Left ventricle myocardium inferior (tissue), 1 donor: ENCODE measurements around the gene ASPHD1. TPM values are rescaled to one million over a fixed set of nuclear protein-coding genes. Genes with fewer than 3 reads are reported as not detected.
"Not testable (repeated sequence)": the region's sequence is repeated elsewhere in the genome, so short reads cannot be mapped to it uniquely, and the experiment has no call there.

Experiments
- DNase-seq: peaks from one replicate; pipeline ENCODE4 v3.0.0-alpha.2; 2020
- H3K27ac ChIP-seq: fragments of 200-600 bp; replicated peaks from 2 replicates; pipeline ENCODE4 v1.8.0; 2021
- H3K27me3 ChIP-seq: fragments of 200-600 bp; 2 replicates; pipeline ENCODE4 v1.8.0; 2021; ENCODE audit warnings: low read depth
- H3K36me3 ChIP-seq: fragments of 200-600 bp; 2 replicates; pipeline ENCODE4 v1.8.0; 2021
- H3K4me1 ChIP-seq: fragments of 200-600 bp; 2 replicates; pipeline ENCODE4 v1.8.0; 2021
- H3K4me3 ChIP-seq: fragments of 200-600 bp; 2 replicates; pipeline ENCODE4 v1.8.0; 2021; ENCODE audit warnings: mild to moderate bottlenecking, moderate library complexity
- H3K9me3 ChIP-seq: fragments of 200-600 bp; replicated peaks from 2 replicates; pipeline ENCODE4 v1.8.0; 2021
- CTCF ChIP-seq: fragments of 200-600 bp; IDR thresholded peaks from 2 replicates; pipeline ENCODE4 v1.8.0; 2021; ENCODE audit warnings: antibody characterized with exemption, mild to moderate bottlenecking, borderline replicate concordance
- intact Hi-C: fragments of 100-400 bp; cut with micrococcal nuclease; formaldehyde crosslinking; loops from one replicate; pipeline ENCODE4 v1.11.0; 2022
- total RNA-seq: library from RNA; stranded (reverse); fragmentation: NEBNext Ultra II Directional; extraction: Animal tissue kit (Norgen Biotek cat#: 25700); gene quantifications from one replicate; pipeline ENCODE4 v1.2.1, GENCODE V29; 2021
- donor health status: DM: no; HTN: yes; CAD: no; lungs with severe emphysema.

The ASPHD1 gene
- total RNA-seq, 1 donor from 2014 or later, result not detected

- Histone ChIP-seq H3K27me3 (peaks cover 56% of the 10 kb centered on the region), H3K4me1 (peaks cover 10% of the 10 kb centered on the region), H3K9me3 (no peaks in the 10 kb centered on the region), H3K36me3 (no peaks in the 10 kb centered on the region), H3K4me3 (no peak overlapping the region), H3K27ac (no peak overlapping the region)
- intact Hi-C loops, result no loop called here
- TF ChIP-seq CTCF, result no peak
- DNase-seq, result no peak
Observed at GRCh38 chr16:29881050-29881449, 19.2 kb upstream of the ASPHD1 start.

GRCh38 chr16:29883987-29884386, 16.3 kb upstream of the ASPHD1 start:
- Histone ChIP-seq H3K36me3 (no peaks in the 10 kb centered on the region), H3K27me3 (peaks cover 38% of the 10 kb centered on the region), H3K4me3 (no peak overlapping the region), H3K27ac (no peak overlapping the region), H3K4me1 (no peaks in the 10 kb centered on the region), H3K9me3 (no peaks in the 10 kb centered on the region)
- TF ChIP-seq CTCF, result no peak
- no peak for DNase-seq
- intact Hi-C loops, result no loop called here

- DNase-seq, H3K36me3 ChIP-seq, intact Hi-C loops, H3K4me3 ChIP-seq, H3K9me3 ChIP-seq, H3K4me1 ChIP-seq, H3K27ac ChIP-seq: not testable (repeated sequence)
- peaks cover 21% of the 10 kb centered on the region for H3K27me3 ChIP-seq
Observed at GRCh38 chr16:29889372-29889771, 10.9 kb upstream of the ASPHD1 start.

GRCh38 chr16:29891525-29892457, 8.5 kb upstream of the ASPHD1 start:
- intact Hi-C loops, result no loop called here
- H3K4me3 ChIP-seq, result no peak overlapping the region
- DNase-seq, result no peak
- no peak overlapping the region for H3K27ac ChIP-seq
- no peak for TF ChIP-seq CTCF
- H3K27me3 ChIP-seq, result peaks cover 27% of the 10 kb centered on the region
- H3K36me3 ChIP-seq, result no peaks in the 10 kb centered on the region
- H3K4me1 ChIP-seq, result no peaks in the 10 kb centered on the region
- no peaks in the 10 kb centered on the region for H3K9me3 ChIP-seq

GRCh38 chr16:29892458-29892813, 7.9 kb upstream of the ASPHD1 start:
- TF ChIP-seq CTCF, result no peak
- DNase-seq, result no peak
- no peaks in the 10 kb centered on the region for H3K4me1 ChIP-seq
- no peak overlapping the region for H3K4me3 ChIP-seq
- H3K9me3 ChIP-seq, result no peaks in the 10 kb centered on the region
- no peak overlapping the region for H3K27ac ChIP-seq
- peaks cover 33% of the 10 kb centered on the region for H3K27me3 ChIP-seq
- H3K36me3 ChIP-seq, result no peaks in the 10 kb centered on the region
- intact Hi-C loops, result no loop called here

- H3K4me3 ChIP-seq, result no peak overlapping the region
- H3K4me1 ChIP-seq, result no peaks in the 10 kb centered on the region
- H3K36me3 ChIP-seq, result no peaks in the 10 kb centered on the region
- H3K27ac ChIP-seq, result no peak overlapping the region
- DNase-seq, result no peak
- intact Hi-C loops, result no loop called here
- TF ChIP-seq CTCF, result no peak
- no peaks in the 10 kb centered on the region for H3K9me3 ChIP-seq
- peaks cover 33% of the 10 kb centered on the region for H3K27me3 ChIP-seq
Observed at GRCh38 chr16:29893553-29893952, 6.7 kb upstream of the ASPHD1 start.
